ENCODE results near the gene BCAS4.
A peak's percentile ranks its signal among the peaks of the same experiment; 100 is the strongest.

The BCAS4 gene, protein sequence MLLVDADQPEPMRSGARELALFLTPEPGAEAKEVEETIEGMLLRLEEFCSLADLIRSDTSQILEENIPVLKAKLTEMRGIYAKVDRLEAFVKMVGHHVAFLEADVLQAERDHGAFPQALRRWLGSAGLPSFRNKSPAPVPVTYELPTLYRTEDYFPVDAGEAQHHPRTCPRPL

DNA sequence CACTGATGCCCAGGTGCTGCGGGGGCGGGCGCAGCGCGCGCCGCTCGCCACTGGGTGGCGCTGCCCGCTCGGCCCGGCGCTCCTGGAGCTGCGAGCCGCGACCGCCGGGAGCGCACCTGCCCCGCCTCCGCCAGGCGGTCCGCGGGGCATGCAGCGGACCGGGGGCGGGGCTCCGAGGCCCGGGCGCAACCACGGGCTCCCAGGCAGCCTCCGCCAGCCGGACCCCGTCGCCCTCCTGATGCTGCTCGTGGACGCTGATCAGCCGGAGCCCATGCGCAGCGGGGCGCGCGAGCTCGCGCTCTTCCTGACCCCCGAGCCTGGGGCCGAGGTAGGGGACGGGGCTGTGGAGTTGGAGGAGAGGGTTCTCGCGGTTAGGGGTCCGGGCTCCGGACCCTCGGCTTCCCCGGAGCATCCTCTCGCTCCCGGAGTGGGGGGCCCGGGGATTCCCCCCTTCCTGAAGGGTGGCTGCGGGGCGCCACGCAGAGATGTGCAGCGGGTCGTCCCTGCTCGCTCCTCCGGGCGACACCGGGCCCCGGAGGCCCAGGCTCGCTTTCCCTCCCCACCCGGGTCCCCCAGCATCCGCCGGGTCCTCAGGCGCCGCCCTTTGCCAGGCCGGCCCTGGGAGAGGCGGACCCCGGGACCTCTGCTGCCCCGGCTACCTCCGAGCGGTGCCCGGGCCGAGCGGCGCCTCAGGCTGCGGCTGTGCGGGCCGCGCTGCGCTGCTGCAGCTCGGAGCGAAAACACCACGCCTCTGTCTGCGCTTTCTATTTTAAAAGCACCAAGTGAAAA is at the start of gene BCAS4:
BCAS4 (plus strand) TSS at position 216 of the 789 bp plus-strand sequence; CDS start at position 239, 23 bp downstream.
- TF ChIP-seq JUND (IDR thresholded peaks at IDR 0.05; ENCODE audit: low read depth), result no peak
- DNase-seq (ENCODE audit: low read depth in 1 of 2, low spot score in 1 of 2), result peak; percentile 92 to 93
- in situ Hi-C loops (cut with HindIII; ENCODE audit: low pct_unique_long_range_greater_than_20kb, low sequenced_read_pairs), result no loop called here

DNA sequence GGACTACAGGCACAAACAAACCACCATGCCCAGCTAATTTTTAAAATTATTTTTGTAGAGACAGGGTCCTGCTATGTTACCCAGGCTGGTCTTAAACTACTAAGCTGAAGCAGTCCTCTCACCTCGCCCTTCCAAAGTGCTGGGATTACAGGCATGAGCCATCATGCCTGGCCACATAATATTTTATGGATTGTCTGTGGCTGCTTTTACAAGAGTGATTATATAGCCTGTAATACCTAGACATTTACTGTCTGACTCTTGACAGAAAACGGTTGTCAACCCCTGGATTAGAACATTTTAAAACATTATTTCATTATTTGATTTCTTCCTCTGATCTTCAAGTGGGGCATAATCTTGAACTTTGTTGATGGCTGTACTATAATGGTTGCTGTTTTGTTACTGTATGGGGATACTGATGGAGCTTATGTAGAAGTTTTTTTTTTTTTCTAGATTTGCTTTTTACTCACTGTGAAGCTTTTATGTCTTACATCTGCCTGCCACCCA is 49.2 kb upstream of the BCAS4 start:
- in situ Hi-C loops (cut with HindIII; ENCODE audit: low pct_unique_long_range_greater_than_20kb, low sequenced_read_pairs), result no loop called here
- no peak for DNase-seq (ENCODE audit: low read depth in 1 of 2, low spot score in 1 of 2)
- TF ChIP-seq JUND (IDR thresholded peaks at IDR 0.05; ENCODE audit: low read depth), result no peak

DNA sequence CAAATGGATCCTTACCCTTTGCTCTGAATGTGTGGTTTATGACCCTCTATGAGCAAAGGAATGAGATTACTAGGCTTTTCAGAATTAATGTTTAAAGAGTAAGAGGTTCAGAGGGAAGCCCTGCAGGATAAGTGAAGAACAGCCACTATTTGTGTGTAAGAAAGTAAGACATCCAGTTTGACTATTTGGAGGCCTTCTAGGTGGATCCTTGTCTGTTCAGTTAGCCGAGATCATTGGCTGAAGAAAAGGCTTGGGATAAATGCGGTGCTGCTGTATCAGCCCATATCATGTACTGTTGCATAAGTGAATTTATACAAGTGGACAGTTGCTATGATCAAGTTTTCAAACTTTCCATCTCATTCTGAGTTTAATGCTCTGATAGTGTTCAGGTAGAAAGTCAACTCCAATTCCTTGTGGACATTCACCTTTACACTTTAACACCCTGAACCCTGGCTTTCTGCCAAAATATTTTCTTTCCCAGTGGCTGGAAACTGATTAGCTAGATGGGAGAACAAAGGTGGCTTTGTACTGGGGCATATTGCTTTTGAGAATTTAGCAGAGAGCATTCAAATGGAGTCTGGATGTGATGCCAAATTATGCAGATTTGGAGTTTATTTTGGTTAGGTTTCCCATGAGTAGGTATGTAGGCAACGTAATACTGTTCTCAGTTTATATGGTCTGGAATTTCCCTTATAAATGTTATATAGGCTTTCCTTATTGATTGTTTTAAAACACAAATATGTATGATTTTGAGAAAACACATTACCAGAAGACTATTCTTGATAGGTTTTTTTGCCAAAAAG is 48.5 kb upstream of the BCAS4 start:
- DNase-seq (ENCODE audit: low read depth in 1 of 2, low spot score in 1 of 2), result peak in 1 of 2 experiments; percentile 75
- in situ Hi-C loops (cut with HindIII; ENCODE audit: low pct_unique_long_range_greater_than_20kb, low sequenced_read_pairs), result no loop called here
- no peak for TF ChIP-seq JUND (IDR thresholded peaks at IDR 0.05; ENCODE audit: low read depth)

DNA sequence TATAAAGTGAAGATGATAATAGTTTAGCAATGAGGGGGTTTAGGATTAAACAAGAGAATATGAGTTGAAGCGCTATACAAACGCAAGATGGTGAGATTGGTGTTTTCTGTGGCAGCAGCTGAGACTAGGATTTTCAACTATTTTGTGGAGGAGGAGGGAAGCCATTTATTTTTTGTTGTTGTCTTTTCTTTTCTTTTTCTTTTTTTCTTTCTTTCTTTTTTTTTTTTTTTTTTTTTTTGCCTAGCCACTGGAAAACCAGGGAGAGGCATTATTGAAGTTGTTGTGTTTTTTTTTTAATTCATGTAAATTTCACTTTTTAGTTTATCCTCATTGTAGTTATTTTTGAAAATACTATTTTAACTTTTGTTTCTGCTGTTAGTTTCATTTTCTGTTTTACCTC is 47.6 kb upstream of the BCAS4 start:
- no peak for DNase-seq (ENCODE audit: low read depth in 1 of 2, low spot score in 1 of 2)
- TF ChIP-seq JUND (IDR thresholded peaks at IDR 0.05; ENCODE audit: low read depth), result no peak
- in situ Hi-C loops (cut with HindIII; ENCODE audit: low pct_unique_long_range_greater_than_20kb, low sequenced_read_pairs), result no loop called here

DNA sequence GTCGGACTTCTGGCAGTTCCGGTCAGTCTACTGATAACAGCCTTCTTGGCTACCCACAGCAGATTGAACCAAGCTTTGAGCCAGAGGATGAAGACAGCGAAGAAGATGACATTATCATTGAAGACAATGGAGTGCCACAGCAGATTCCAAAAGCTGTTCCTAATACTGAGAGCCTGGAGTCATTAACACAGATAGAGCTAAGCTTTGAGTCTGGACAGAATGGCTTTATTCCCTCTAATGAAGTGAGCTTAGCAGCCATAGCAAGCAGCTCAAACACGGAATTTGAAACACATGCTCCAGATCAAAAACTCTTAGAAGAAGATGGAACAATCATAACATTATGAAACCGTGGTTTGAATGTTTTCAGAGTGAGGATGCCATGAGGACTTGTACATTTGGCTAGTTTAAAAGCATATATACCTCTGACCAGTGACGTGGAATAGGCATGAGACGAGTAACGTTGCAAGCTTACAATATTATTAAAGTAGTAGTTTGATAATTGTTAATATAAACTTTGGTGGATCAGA is 44.7 kb upstream of the BCAS4 start:
- no peak for DNase-seq (ENCODE audit: low read depth in 1 of 2, low spot score in 1 of 2)
- in situ Hi-C loops (cut with HindIII; ENCODE audit: low pct_unique_long_range_greater_than_20kb, low sequenced_read_pairs), result no loop called here
- no peak; the same call in 1 of the 2 replicates for TF ChIP-seq JUND (IDR thresholded peaks at IDR 0.05; ENCODE audit: low read depth)

DNA sequence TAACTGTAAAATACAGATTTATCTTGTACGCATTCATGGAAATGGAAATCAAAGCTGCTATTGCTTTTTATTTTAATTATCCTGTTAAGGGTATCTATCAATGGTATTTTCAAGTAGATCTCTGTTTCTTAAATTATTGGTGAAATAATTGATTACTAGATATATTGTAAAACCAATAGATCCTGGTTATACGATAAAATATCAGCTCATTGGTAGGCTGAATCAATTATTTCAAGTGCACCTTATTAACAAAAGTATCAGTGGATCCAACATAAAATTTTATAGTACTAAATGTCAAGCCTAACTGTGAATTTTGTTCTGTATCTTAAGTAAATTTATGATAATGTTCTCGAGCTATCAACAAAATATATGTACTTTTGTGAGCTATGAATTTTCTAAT is 41.7 kb upstream of the BCAS4 start:
- DNase-seq (ENCODE audit: low read depth in 1 of 2, low spot score in 1 of 2), result no peak
- TF ChIP-seq JUND (IDR thresholded peaks at IDR 0.05; ENCODE audit: low read depth), result no peak
- in situ Hi-C loops (cut with HindIII; ENCODE audit: low pct_unique_long_range_greater_than_20kb, low sequenced_read_pairs), result no loop called here

DNA sequence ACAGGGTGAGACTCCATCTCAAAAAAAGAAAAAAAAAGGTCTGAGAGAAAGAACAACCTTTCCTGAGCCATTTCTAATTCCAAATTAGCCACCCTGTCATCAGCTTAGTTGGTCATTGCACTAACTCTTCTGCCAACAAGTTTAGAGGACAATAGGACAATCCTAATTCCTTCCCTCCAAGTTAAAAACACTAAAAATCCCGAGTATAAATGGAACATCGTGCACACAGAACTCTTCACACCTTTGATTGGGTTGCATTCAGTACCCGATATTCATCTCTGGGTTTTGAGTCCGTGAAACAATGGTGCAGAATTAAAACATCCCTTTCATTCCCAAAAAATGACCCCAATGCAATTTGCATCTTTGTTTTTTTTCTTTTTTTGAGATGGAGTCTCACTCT is 40.4 kb upstream of the BCAS4 start:
- peak; percentile 8; the same call in 1 of the 2 replicates for TF ChIP-seq JUND (IDR thresholded peaks at IDR 0.05; ENCODE audit: low read depth)
- peak in 1 of 2 experiments; percentile 40 for DNase-seq (ENCODE audit: low read depth in 1 of 2, low spot score in 1 of 2)
- in situ Hi-C loops (cut with HindIII; ENCODE audit: low pct_unique_long_range_greater_than_20kb, low sequenced_read_pairs), result no loop called here

DNA sequence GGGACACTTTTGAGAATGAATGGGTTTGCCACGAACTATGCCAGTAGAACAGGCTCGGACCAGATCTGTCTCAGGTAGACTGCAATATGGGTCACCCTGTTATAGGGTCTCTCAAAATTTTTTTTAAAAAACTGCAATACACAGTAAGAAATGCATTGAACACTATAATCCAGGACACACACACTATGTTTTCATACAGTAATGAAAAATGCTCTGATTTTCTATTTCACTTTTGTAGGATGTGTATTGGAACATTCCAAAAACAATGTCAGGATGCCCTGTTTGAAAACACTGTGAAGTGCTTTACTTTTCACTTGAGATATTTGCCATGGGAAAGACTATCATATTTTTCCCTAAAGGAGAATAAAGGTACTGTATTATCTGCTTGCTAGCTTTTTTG is 38.4 kb upstream of the BCAS4 start:
- no peak for TF ChIP-seq JUND (IDR thresholded peaks at IDR 0.05; ENCODE audit: low read depth)
- peak in 1 of 2 experiments; percentile 20 for DNase-seq (ENCODE audit: low read depth in 1 of 2, low spot score in 1 of 2)
- in situ Hi-C loops (cut with HindIII; ENCODE audit: low pct_unique_long_range_greater_than_20kb, low sequenced_read_pairs), result no loop called here

DNA sequence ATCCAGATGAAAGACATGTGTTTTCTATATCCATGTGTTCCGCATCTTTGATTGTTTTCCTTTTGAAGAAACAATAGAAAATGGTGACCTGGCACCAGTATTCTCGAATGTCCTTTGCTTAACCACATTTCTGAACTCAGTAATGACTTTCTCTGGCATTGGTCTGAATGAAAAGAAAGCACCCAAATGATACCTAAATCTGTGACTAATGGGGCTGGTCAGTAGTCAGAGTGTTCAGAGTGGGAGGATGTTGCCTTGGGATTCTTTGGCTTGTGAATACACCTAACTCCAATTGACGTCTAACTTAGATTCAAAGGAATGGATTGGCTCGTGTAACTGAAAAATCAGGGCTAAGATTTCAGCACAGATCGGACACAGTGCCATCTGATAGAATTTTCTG is 36.4 kb upstream of the BCAS4 start:
- no peak for TF ChIP-seq JUND (IDR thresholded peaks at IDR 0.05; ENCODE audit: low read depth)
- DNase-seq (ENCODE audit: low read depth in 1 of 2, low spot score in 1 of 2), result no peak
- in situ Hi-C loops (cut with HindIII; ENCODE audit: low pct_unique_long_range_greater_than_20kb, low sequenced_read_pairs), result no loop called here

DNA sequence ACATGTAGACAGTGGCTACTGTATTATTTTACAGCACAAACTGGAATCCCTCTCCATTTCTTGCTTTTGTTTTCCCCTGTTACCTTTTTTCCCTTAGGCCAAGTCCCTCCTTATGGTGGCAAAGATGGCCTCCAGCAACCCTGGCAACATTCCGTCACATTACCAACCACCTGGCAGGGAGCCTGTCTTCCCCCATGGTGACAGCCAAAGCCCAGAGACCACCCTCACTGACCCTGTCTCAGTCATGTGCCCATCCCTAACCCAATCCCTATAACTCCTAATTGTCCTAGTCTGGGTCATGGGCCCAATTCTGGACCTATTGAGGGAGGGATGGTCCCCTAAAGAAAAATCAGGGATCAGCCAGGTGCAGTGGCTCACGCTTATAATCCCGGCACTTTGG is 35.9 kb upstream of the BCAS4 start:
- DNase-seq (ENCODE audit: low read depth in 1 of 2, low spot score in 1 of 2), result no peak
- in situ Hi-C loops (cut with HindIII; ENCODE audit: low pct_unique_long_range_greater_than_20kb, low sequenced_read_pairs), result no loop called here
- TF ChIP-seq JUND (IDR thresholded peaks at IDR 0.05; ENCODE audit: low read depth), result no peak

DNA sequence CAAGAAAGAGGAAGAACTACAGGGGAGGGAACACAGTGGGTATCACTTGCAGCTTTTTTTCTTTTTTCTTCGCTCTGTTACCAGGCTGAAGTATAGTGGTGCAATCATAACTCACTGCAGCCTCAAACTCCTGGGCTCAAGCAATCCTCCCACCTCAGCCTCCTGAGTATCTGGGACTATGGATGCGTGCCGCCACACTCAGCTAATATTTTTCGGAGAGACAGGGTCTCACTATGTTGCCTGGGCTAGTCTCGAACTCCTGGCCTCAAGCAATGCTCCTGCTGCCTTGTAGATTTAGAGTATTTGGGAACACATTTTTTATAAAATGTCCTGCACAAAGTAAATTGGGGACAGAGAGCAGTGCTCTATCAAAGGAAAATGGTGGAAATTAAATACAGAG is 35.2 kb upstream of the BCAS4 start:
- DNase-seq (ENCODE audit: low read depth in 1 of 2, low spot score in 1 of 2), result no peak
- no peak for TF ChIP-seq JUND (IDR thresholded peaks at IDR 0.05; ENCODE audit: low read depth)
- in situ Hi-C loops (cut with HindIII; ENCODE audit: low pct_unique_long_range_greater_than_20kb, low sequenced_read_pairs), result no loop called here

DNA sequence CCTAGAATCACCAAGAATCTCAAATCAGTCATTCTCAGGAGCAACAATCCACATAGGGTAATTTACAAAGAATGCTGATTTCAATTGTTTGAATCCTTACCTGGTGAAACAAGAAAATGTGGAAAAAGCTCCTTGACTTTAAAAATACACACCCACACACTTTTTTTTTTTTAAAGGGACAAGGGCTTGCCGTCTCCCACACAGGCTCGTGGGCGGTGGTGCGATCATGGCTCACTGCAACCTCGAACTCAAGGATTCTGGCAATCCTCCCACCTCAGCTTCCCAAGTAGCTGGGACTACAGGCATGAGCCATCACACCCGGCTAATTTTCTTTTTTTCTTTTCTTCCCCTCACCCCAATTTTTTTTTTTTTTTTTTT is 32.8 kb upstream of the BCAS4 start:
- no peak for TF ChIP-seq JUND (IDR thresholded peaks at IDR 0.05; ENCODE audit: low read depth)
- in situ Hi-C loops (cut with HindIII; ENCODE audit: low pct_unique_long_range_greater_than_20kb, low sequenced_read_pairs), result no loop called here
- DNase-seq (ENCODE audit: low read depth in 1 of 2, low spot score in 1 of 2), result no peak

Data from T47D (cell line).